Colon (tissue), 2 donors: ENCODE data around the gene MRFAP1L1.

ENCODE experiments used
- FAIRE-seq: peaks from 2 replicates; lab custom pipeline; 2012; peaks lifted over from hg19 to GRCh38; lab: Jason Lieb, UNC
- donor health status: control.
- donor health status: control.

The MRFAP1L1 gene

GRCh38 chr4:6660430-6660829 is 49.2 kb downstream of the MRFAP1L1 start:
- FAIRE-seq = no peak

DNA sequence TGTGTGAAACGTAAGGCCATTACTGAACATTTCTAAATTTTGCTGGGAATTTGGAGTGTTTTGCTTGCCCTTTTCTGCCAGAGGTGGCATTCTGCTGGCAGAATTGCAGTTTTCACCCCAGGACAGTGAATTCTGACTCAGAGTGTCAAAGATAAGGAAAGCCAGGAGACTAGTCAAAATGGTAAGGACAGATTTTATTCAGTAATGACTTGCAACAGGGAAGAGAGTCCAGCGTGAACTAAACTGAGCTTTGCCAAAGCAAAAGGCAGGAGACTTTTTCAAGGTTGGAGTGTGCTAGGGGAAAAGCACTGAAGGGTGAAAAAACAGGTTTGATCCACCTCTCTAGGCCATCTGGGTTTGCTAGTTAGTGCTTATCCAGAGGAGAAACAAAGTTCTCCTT is 49.8 kb downstream of the MRFAP1L1 start:
- no peak for FAIRE-seq

DNA sequence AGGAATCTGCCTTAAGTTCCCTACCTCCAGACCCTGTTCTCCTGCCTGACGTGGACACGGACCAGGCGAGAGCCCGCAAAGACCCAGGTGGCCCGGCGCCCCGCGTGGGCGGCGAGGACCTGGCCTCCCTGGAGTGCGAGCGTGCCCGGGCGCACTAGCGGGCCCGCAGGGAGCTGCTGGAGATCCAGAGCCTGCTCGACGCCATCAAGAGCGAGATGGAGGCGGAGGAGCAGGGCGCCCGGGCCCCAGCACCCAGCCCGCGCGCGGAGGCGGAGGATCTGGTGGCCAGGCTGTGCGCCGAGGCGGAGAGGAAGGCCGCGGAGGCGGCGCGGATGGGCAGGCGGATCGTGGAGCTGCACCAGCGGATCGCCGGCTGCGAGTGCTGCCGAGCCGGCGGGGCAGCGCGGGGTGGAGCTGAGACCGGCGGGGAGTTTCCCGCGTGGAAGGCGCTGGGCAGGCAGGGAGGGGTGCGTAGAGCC is 51.0 kb downstream of the MRFAP1L1 start:
- FAIRE-seq = no peak

DNA sequence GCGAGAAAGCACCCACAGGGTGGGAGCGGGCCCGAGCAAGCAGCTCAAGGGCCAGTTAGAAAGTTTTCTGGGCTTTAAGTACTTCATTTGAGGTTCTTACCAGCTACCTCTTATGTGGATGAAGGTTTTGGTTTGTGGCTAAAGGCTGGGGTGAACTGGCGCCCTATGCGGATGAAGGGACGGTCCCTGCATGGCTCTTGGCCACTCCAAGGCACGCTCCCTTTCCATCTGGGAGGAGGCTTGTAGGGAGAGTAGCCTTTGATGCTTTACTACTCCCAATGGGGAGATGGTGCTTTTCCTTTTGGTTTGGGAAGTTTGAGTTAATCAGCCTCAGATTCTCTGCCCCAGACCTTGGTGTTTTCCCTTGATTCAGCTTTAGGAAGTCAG is 51.5 kb downstream of the MRFAP1L1 start:
- FAIRE-seq = no peak
